ENCODE data around the gene SNX30.

Gene SNX30

DNA sequence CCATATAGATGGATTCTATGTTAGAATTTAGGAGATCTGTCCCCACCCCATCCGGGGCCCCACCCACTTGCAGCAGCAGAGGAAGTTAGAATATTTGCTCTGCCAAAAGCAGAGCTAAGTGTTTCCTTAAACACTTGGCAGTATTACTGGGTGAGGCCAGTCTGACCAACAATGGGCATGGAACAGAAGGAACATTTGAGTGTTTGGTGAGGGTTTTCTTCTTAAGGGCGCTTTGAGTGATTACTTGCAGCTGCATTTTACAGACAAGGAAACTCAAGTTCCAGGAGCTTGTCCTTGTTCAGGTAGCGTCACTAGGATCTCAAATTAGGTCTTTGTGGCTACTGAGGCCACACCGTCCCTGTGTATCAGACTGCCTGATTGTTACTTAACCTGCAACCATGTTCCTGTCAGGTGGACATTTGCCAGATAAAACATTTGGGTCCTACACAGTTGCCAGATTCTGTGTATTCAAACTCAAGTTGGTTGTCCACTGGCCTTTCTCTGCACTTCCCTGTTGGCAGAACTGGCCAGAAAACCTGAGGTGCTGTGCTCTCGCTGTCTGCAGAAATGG lies 80.8 kb downstream of the SNX30 start:
- no peak for DNase-seq

DNA sequence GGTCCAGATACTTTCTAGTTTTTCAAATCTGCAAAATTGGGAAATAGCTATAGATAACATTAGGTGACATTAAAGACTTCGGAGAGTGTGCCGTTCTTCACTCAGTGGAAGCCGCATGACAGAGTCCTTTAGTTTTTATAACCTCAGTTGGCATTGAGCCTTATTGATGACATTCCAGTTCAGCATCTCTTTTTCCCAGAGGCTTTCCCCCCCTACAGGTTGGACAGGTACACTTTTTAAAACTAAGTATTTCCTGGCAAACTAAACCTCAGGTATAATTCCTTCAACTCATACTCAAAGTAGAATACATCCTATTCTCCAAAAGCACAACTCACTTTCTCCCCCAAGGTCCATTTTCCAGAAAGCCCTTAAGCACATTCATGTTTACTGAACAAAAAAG lies 81.4 kb downstream of the SNX30 start:
- no peak for DNase-seq

DNA sequence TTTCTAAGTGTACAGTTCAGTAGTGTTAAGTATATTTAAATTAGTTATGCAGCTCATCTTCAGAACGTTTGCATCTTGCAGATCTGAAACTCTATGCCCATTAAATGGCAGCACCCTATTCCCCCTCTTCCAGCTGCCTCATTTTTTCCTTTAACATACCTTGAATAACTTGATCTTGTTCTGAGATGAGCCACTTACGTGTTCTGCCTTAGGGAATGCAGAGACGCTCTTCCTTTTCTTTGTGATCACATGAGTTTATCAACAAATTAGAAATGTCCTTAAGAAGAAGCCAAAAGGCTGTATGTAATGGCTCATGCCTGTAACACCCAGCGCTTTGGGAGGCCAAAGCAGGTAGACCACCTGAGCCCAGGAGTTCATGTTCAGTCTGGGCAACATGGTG lies 82.5 kb downstream of the SNX30 start:
- DNase-seq = no peak

DNA sequence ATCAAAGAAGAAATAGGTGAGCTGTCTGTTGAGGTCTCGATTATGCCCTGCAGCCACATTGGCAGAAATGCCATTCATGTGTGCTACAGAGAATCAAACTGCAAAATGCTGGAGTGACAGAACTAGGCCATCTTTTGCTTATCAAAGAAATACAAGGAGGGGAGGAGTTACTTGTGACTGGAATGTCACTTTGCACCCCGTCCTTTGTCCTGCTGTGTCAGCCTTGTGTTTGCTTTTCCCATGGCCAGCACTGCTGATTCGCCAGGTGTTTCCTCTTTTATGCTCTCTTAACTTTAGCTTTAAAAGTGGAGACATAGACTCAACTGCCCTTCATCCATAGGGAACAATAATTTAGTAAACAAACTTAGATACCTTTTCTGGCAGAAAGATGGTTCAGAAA lies 85.8 kb downstream of the SNX30 start:
- DNase-seq = no peak

DNA sequence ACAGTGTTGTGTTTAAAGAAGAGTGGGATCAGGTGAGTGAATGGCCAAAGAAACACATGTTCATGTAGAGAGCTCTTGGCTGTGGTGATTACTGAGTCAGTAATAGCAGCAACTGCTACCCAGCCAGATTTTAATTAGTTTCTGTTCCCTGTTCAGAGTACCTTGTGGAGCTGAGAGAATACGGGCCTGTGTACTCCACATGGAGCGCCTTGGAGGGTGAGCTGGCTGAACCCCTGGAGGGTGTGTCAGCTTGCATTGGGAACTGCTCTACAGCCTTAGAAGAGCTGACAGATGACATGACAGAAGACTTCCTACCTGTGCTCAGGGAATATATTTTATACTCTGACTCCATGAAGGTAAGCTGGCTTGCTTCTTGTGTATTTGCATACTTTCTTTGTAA lies 87.8 kb downstream of the SNX30 start:
- no peak for DNase-seq

DNA sequence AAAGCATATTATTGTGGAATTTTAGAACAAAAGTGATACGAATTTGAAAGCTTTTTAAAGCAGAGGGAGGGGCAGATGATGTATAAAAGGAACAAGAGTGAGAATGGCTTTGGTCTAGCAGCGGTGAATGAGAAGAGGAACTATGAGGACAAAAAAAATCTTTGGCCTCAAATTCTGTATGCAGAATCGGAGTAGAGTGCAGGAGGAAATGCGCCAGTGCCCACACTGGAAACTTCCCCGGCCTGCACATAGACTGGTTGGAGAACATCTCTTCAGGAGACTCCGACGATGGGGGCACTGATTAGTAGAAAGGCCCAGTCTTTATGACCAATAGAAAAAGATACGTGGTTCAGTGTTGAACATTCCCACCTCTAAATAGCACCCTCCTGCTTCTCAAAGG lies 88.8 kb downstream of the SNX30 start:
- no peak for DNase-seq

DNA sequence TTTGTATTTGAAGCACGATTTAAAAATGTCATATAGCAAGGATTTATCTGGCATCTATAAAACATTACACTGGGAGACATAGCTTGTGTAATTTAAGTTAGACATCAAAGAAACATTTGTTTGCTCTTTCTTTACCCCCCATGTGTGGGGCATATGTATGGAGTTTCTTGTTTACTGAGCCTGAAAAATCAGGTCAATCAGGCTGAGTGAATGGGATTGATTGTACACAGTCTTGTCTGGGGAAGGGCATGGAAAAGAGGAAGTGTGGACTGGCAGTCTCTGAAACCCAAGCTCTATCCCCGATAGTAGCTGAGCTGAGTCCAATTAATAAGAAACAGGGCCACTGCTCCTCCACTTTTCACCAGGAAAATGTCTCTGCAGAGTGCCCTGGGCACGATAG lies 90.7 kb downstream of the SNX30 start:
- no peak for DNase-seq

DNA sequence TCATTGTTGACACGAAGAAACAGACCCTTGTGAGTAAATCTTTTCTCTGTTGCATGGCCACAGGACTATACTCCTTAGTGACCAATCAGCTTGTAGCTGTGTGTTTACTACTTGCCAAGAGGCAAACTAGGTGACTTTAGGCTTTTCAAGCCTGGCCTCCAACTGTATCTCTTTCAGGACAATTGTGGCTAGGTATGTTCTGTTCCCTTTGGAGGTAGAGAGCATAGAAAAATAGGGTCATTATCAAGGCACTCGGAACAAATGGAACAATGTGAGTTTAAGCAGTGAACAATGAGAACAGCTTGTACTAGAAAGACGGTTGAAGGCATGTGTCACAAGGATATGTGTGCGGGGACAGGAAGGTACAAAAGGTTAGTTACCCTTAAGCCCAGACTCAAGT lies 92.0 kb downstream of the SNX30 start:
- DNase-seq = no peak

DNA sequence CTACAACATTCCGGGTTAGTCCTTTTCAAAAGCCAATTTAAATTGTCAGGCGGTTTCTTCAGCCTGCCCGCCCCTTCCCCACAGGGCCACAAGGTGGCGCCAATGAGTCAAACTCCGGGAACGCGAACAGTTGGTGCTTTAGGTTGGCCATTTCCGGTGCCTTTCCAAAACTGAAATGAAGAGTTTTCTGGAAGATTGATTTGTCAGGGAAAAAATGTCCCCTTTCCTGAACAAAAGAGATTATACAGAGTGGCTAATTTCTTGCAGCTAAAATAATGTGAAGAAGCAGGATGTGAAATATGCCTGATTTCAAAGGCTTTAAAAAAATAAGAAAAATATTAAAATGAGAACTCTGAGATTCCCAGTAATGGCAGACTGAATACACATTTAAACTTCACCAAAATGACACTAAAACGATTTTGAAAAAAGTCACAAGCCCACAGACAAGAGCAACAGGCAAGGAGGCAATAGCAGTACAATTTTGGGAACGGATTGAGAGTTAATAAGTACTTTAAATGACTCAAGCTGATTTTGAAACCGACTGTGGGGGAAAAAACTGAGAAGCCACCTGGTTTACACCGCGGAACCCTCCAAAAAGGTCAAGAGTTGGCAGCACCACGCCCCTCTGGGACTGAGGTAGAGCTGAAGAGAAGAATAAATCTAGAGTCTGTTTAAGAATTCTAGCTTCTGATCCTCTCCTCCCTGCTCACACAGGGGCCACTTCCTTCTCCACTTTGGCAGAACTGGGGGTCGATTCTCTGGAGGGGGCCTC lies 94.4 kb downstream of the SNX30 start:
- DNase-seq = peak; percentile 82

DNA sequence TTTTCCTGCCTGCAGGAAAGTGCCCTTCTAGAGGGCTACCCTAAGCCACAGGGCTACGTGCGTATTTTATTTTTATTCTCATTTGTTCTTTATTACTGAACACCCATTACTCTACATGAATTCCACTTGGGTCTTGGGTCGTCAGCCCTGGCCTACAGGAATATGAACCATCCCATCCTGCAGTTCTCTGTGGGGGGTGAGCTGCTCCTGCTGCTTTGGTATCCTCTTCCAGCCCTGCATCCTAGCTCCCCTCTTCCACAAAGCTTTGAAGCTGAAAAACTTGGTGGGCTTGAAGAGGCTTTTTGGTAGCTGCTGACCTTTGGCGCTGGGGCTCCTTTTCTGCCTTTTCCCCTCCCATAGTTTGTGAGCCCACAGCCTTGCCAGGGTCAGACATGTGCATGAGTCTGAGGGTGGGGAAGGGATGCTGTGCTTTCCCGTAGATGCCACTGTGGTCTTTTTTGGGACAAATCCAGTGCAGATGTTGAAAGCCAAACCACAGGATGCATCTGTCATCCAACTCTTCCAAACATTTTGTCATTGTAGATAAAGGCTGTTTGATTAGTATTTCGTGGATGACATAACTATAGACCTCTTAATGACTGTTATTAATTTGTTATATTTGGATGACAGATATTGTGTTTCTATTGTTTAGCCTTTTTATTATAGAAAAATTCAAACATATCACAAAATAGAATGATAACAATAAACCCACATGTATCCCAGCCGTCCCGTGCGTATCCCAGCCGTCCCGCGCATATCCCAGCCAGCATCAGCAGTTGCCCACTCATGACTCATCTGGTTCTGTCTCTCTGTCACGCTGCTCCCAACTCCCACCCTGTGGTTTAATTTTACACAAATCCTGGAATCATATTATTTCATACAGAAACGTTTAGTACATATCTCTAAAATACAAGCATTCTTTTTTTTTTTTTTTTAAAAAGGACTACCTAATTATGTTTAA lies 96.2 kb downstream of the SNX30 start:
- DNase-seq = peak; percentile 22

DNA sequence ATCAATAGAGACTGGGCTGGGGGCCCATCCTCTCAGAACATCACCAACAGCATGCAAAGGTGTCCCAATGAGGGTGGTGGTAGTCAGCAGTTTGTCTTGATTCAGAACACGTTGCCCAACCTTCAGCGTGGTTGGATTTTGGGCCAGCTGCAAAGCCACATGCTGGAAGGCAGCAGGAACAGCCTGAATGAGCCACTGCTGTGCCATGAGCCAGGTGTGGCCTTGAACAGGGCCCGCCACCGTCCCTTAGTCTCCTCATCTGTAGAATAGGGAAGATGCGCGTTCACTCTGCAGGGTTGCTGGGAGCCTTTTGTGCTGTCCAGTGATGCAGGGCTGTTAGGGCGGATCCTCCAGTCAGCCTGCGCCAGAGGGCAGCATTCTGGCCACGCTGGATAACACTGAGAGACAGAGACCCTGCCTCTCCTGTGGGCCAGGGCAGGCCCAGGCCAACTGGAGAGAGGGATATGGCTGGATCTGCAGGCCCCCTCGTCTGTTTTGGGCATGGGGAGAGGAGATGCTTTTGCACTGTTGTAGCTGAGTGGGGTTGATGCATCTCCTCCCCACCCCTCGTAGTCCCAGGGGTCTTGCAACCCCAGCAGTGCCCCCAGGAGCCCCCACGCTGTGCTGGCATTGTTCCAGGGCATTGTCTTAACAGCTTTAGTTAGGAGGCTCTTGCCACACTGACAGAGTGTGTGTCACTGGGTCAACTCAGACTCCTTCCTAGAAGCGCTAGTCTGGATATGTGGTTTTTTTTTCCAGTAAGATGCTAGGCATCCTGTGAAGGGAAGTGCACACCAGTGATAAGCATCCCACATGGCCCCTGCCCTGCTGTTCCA lies 98.0 kb downstream of the SNX30 start:
- DNase-seq = peak; percentile 47

DNA sequence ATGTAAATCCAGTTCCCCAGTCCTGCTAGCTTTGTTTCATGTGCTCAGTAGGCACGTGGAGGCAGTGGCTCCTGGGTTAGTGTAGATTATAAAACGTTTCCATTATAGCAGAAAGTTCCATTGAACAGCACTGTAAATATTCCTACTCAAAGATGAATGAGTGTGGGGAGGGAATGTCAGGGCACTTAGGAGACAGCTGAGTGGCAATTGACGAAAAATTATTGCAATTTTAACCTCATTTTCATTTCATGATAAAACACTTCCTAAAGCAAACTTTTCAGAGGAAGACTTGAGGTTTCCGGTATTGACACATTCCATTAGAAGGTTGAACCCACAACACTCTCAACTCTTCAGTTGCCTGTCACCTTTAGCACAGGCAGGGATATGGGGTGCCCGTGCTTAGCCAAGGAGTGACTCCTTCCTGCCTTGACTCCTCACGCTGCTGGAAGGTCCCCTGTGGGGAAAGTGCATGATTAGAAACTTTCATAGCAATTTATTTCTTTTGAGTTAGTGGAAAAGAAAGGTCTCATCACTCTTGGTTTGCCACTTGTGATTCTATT lies 98.9 kb downstream of the SNX30 start:
- peak; percentile 10 for DNase-seq

DNA sequence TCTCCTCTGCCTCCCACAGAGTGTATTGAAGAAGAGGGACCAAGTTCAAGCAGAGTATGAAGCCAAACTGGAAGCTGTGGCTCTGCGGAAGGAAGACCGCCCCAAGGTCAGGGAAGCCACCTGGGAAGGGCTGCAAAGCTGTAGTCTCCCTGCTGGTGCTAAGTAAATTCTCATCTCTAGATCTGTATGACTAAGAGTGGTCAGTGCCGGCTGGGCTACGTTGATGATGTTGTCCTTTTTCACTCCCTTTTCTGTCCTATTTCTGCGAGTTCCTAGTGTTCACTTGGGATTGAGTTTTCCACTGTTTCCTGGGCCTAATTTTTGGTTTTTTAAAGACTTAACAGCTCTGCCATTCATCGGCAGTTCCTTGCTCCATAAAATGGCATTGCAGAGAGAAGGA lies 100.3 kb downstream of the SNX30 start:
- peak; percentile 25 for DNase-seq

DNA sequence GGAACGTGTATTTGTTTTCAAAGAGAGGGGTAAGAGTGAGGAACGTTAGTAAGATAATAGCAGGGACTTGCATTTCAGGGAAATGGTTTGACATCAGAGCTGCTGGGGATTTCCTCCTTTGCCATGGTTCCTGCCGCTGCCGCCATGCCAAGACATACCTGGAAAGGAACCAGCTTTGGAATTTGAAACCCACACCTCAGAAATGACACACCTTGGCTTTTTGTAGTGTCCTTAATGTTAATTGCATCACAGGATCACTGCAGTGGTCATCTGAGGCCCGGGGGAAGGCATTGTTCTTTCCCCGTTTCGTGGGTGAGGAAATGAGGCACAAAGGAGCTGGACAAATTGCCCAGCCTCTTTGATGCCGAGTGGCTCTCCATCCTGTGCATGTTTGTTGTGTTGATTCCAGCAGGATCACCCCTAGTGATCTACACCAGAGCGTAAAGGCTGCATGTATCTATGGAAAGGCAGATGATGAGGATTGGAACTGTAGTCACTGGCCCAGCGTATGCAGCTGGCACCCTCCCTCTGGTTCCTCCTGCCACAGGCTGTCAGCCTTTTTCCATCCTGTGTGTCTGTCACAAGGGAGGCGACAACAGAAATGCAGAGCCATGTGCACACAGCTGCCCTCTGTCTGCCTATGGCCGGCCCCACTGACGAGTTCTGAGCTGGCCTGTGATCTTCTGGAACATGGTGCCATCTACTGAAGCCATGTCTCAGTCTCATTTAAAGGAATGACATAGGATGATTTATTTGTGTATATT lies 102.4 kb downstream of the SNX30 start:
- DNase-seq = no peak

DNA sequence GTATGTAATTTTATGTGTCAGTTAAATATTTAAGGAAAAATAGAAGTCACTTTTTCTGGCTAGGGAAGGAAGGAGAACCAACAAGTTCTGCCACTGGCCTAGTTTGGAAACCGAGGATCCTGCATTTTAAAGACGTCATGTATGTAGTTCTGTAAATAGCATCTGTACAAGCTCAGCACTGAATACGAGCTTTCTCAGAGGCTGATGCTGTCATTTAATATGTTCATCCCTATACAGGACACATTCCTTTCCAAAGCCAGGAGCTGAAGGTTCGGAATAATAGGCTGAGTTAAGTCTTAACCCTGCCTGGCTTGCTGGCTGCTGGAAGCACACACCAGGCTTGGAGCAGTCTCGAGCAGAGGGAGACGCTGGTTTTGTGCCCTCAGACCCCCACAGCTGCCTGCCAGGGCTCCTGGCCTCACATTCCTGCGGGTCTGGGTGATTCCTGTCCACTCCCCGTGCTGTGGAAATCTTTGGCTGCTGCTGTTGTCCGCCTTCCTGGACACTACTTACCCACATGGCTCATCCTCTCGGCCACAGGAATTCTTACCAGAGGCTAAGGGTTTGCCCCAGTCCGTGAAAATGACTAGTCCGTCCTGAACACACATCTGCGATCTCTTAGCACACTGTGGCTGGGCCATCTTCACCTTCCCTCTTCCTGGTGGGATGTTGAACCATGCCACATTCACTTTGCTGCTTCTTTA lies 103.5 kb downstream of the SNX30 start:
- no peak for DNase-seq

DNA sequence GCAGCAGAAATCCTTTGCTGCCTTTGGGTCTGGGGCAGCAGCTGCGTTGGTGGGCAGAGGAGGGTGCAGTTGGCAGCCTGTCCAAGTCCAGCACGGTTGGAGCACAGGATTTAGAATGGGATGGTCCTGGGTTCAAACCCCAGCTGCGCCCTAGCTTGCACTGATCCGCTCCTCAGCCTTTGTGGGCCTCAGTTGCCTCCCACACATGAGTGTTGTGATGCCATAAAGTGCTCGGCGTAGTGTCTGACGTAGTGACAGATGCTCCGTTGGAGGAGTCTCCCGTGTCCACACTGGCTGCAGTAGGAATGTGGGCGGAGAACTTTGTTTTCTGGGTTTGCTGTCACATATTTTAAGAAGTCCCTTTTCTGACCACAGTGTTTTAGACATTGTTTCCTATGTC lies 104.1 kb downstream of the SNX30 start:
- no peak for DNase-seq

DNA sequence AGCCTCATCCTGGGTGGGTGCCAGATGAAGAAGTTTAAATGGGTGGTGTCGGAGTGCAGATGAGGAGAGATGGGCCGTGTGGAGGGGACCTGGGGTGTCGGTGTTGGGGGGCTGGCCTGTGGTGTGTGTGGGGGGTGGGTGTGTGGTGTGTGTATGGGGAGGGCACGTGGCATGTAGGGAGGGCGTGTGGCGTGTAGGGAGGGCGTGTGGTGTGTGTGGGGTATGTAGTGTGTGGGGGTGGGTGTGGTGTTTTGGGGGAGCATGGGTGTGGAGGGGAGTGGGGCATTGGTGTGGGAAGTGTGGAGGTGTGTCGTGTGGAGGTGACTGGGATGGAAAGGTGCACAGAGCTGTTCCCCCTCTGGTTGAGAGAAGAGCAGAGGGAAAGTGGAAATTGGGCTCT lies 105.6 kb downstream of the SNX30 start:
- no peak for DNase-seq

DNA sequence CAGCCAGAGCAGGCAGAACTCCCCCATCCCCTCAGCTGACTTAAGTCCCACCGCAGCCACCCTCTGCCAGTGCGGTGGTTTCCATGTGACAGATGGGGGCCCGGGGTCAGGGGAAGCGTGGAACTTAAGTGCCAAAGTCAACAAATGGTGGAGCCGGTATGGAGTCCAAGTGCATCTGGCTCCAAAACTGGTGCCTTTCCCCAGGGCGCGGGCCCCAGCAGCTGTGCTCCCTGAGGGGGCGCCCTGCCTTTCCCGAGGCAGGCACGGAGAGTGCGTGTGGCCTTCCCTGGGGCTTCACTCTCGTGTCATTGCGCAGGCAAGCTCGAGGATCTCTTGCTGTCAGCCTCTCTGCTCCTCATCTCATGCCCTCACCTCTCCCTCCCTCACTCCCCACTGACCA lies 106.3 kb downstream of the SNX30 start:
- DNase-seq = no peak

DNA sequence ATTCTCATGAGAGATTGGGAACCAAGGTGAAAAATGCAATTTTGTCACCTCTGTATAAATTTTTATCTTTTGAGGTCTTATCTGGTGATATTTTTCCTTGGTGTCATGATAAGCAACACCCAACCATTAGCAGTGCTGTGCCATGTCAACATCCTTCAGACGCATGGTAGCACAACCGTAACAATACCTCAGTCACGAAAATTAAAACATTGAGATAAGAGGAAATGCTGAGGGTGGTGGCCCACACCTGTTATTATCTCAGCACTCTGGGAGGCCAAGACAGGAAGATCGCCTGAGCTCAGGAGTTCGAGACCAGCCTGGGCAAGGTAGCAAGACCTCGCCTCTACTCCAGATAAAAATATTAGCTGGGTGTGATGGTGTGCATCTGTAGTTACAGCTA lies 107.4 kb downstream of the SNX30 start:
- DNase-seq = no peak

DNA sequence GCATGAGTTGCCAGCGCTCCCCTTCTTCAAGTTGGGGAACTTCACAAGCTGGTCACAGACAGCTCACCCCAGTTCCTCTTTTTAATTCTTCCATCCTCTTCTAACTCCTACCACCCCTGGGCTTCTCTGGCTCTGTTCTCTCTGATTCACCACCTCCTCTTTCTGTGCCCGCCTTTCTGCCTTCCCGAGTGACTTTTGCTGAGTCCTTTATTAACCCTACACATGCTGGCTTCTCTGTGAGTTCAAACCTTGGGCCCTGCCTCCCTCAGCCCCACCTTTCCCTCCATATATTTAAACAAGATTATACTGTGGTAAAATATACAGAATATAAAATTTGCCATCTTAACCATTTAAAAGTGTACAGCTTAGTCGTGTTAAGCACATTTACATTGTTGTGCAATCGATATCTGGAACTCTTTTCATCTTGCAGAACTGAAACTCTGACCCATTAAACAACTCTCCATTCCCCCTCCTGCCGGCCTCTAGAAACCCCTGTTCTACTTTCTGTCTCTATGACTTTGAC lies 108.1 kb downstream of the SNX30 start:
- no peak for DNase-seq

DNA sequence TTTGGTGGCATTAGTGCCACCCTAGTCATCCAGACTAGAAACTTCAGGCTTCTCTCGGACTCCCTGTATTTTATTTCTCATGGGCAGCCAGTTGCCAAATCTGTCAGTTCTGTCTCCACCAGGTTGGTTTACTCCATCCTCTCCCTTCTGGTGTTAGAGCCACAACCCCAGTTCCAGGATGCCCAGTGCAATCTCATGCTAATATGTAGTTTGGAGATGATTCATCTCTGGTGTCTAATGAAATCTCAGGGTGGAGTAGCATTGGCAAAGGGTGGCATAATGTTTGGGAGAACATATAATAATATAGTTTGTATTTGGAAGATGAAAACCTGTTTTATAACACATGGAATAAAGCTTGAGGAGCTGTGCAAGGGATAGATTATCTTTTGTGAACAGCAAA lies 109.9 kb downstream of the SNX30 start:
- DNase-seq = no peak

Measured in islet precursor cell (in vitro differentiated cells).